GM23248 (cell line): Measurements from ENCODE around the gene AKT2. TPM values are rescaled to one million over a fixed set of nuclear protein-coding genes. Genes with fewer than 3 reads are reported as not detected.

ENCODE experiments used
- DNase-seq: peaks from one replicate; pipeline ENCODE4 v3.0.0-alpha.2; 2015
- H2AFZ ChIP-seq: fragments of 200-600 bp; sonication (generic); 2 replicates; pipeline ENCODE4 v1.6.1; 2016; ENCODE audit warnings: antibody characterized with exemption
- H3F3A ChIP-seq: fragments of 200-600 bp; sonication (generic); 2 replicates; pipeline ENCODE4 v1.6.1; 2016; ENCODE audit warnings: mild to moderate bottlenecking, antibody characterized with exemption, mixed run types; ENCODE audit not compliant: insufficient read depth
- H3K27ac ChIP-seq: fragments of 200-600 bp; sonication (generic); 2 replicates; pipeline ENCODE4 v1.5.1; 2016; ENCODE audit warnings: mild to moderate bottlenecking
- H3K27me3 ChIP-seq: fragments of 200-600 bp; sonication (generic); replicated peaks from 2 replicates; pipeline ENCODE4 v1.6.1; 2016; ENCODE audit warnings: mild to moderate bottlenecking; ENCODE audit not compliant: insufficient read depth
- H3K36me3 ChIP-seq: fragments of 200-600 bp; sonication (generic); 2 replicates; pipeline ENCODE4 v1.6.1; 2016; ENCODE audit warnings: low read depth, mild to moderate bottlenecking
- H3K4me1 ChIP-seq: fragments of 200-600 bp; sonication (generic); 2 replicates; pipeline ENCODE4 v1.6.1; 2016; ENCODE audit warnings: mild to moderate bottlenecking; ENCODE audit not compliant: insufficient read depth
- H3K4me2 ChIP-seq: fragments of 200-600 bp; sonication (generic); one replicate; pipeline ENCODE4 v1.6.1; 2016; ENCODE audit warnings: mild to moderate bottlenecking; ENCODE audit not compliant: unreplicated experiment
- H3K4me3 ChIP-seq: fragments of 200-600 bp; sonication (generic); 2 replicates; pipeline ENCODE4 v1.5.1; 2016; ENCODE audit warnings: mild to moderate bottlenecking
- H3K79me2 ChIP-seq: fragments of 200-600 bp; sonication (generic); 2 replicates; pipeline ENCODE4 v1.6.1; 2016; ENCODE audit warnings: mild to moderate bottlenecking; ENCODE audit not compliant: insufficient read depth
- H3K9ac ChIP-seq: fragments of 200-600 bp; sonication (generic); 2 replicates; pipeline ENCODE4 v1.6.1; 2016; ENCODE audit warnings: mild to moderate bottlenecking
- H3K9me2 ChIP-seq: fragments of 200-600 bp; sonication (generic); 2 replicates; pipeline ENCODE4 v1.6.1; 2016; ENCODE audit warnings: mixed run types, mild to moderate bottlenecking, moderate library complexity; ENCODE audit not compliant: insufficient read depth
- H3K9me3 ChIP-seq: fragments of 200-600 bp; sonication (generic); one replicate; pipeline ENCODE4 v1.6.1; 2017; ENCODE audit warnings: low read depth
- H4K20me1 ChIP-seq: fragments of 200-600 bp; sonication (generic); 2 replicates; pipeline ENCODE4 v1.6.0; 2016; ENCODE audit not compliant: insufficient read depth
- EZH2 ChIP-seq: fragments of 200-600 bp; sonication (generic); IDR thresholded peaks from 2 replicates; pipeline ENCODE4 v1.6.1; 2018; ENCODE audit warnings: antibody characterized with exemption, mild to moderate bottlenecking; ENCODE audit not compliant: insufficient read depth, poor library complexity, severe bottlenecking
- EZH2phosphoT487 ChIP-seq: fragments of 200-600 bp; sonication (generic); IDR thresholded peaks from 2 replicates; pipeline ENCODE4 v1.6.1; 2018; ENCODE audit warnings: antibody characterized with exemption, moderate library complexity, mild to moderate bottlenecking, low read depth; ENCODE audit not compliant: insufficient read depth
- WGBS, 2 experiments: methylation state at CpG; one replicate each; pipeline ENCODE4 v1.1.6; 2015 to 2017; ENCODE audit warnings: low lambda C conversion rate in 2 of 2, low coverage in 1 of 2; ENCODE audit errors: missing lambda C conversion rate in 2 of 2; 5-methylcytosine and 5-hydroxymethylcytosine counted together
- in situ Hi-C: fragments of 300-500 bp; cut with MboI; formaldehyde crosslinking; loops from 2 replicates; pipeline ENCODE4 v1.15.0; 2020
- polyA plus RNA-seq: library from polyadenylated mRNA; unstranded; fragments of >200 nt; fragmentation: Nextera tagmentation; extraction: Ambion mirVana; gene quantifications from 2 replicates; pipeline ENCODE4 v1.2.1, GENCODE V29; 2016
- total RNA-seq: library from RNA; depleted of rRNA; stranded (reverse); fragments of >200 nt; shearing (Covaris generic); gene quantifications from 2 replicates; pipeline ENCODE4 v1.2.3, GENCODE V29; 2014

Gene AKT2
- total and polyA plus RNA-seq, 2 experiments from 2014 or later: 41.5 to 123 TPM

GRCh38 chr19:40274585-40275544 lies 10.3 kb downstream of the AKT2 start:
- 53 to 56% methylated on average over 24 to 28 of the region's 28 CpGs for WGBS, 2 experiments
- no peak for DNase-seq
- Histone ChIP-seq H3K4me1 (peaks cover 32% of the 10 kb centered on the region), H3K36me3 (no peaks in the 10 kb centered on the region), H3K9me2 (no peaks in the 10 kb centered on the region), H3K79me2 (peaks cover 98% of the 10 kb centered on the region), H3F3A (no peaks in the 10 kb centered on the region), H3K4me2 (no peak overlapping the region), H3K9ac (no peak overlapping the region), H3K4me3 (no peak overlapping the region), H3K9me3 (no peaks in the 10 kb centered on the region), H3K27me3 (no peaks in the 10 kb centered on the region), H3K27ac (no peak overlapping the region), H4K20me1 (no peaks in the 10 kb centered on the region), H2AFZ (no peak overlapping the region)
- in situ Hi-C loops: no loop called here
- TF ChIP-seq EZH2 (no peak), EZH2phosphoT487 (no peak)

- no peaks in the 10 kb centered on the region for H3K9me3 ChIP-seq
- no peaks in the 10 kb centered on the region for H3K9me2 ChIP-seq
- 62 to 63% methylated on average over 14 of the region's 14 CpGs for WGBS, 2 experiments
Measured at GRCh38 chr19:40273469-40274360, 11.4 kb downstream of the AKT2 start.

GRCh38 chr19:40272261-40272660 lies 12.9 kb downstream of the AKT2 start:
- H3K79me2 ChIP-seq: peaks cover 97% of the 10 kb centered on the region
- no peak overlapping the region for H3K9ac ChIP-seq
- H3F3A ChIP-seq: peaks cover 9% of the 10 kb centered on the region; the same call in 1 of the 2 replicates
- H3K27me3 ChIP-seq: no peaks in the 10 kb centered on the region
- no peak overlapping the region for H3K4me2 ChIP-seq
- no peak for DNase-seq
- H3K27ac ChIP-seq: no peak overlapping the region
- no peaks in the 10 kb centered on the region for H3K9me2 ChIP-seq
- H3K36me3 ChIP-seq: no peaks in the 10 kb centered on the region
- H4K20me1 ChIP-seq: no peaks in the 10 kb centered on the region
- WGBS, 2 experiments: 89 to 90% methylated on average over 14 of the region's 14 CpGs
- in situ Hi-C loops: no loop called here
- H3K4me3 ChIP-seq: no peak overlapping the region
- H3K9me3 ChIP-seq: no peaks in the 10 kb centered on the region
- TF ChIP-seq EZH2: no peak
- TF ChIP-seq EZH2phosphoT487: no peak
- H2AFZ ChIP-seq: no peak overlapping the region
- peaks cover 10% of the 10 kb centered on the region; the same call in 1 of the 2 replicates for H3K4me1 ChIP-seq

More at GRCh38 chr19:40273469-40274360, 11.4 kb downstream of the AKT2 start:
- in situ Hi-C loops: no loop called here
- Histone ChIP-seq H3K79me2 (peaks cover 98% of the 10 kb centered on the region), H3K4me1 (peaks cover 20% of the 10 kb centered on the region), H3K9ac (no peak overlapping the region), H3K4me2 (no peak overlapping the region), H2AFZ (no peak overlapping the region), H4K20me1 (no peaks in the 10 kb centered on the region), H3K4me3 (no peak overlapping the region), H3K27me3 (no peaks in the 10 kb centered on the region), H3K36me3 (no peaks in the 10 kb centered on the region), H3F3A (peaks cover 9% of the 10 kb centered on the region; the same call in 1 of the 2 replicates), H3K27ac (no peak overlapping the region)
- DNase-seq: no peak
- TF ChIP-seq EZH2phosphoT487 (no peak), EZH2 (no peak)

- H3F3A ChIP-seq: peaks cover 9% of the 10 kb centered on the region; the same call in 1 of the 2 replicates
- H2AFZ ChIP-seq: no peak overlapping the region
- H3K4me3 ChIP-seq: no peak overlapping the region
- no peak overlapping the region for H3K27ac ChIP-seq
- peaks cover 10% of the 10 kb centered on the region; the same call in 1 of the 2 replicates for H3K4me1 ChIP-seq
- no peak overlapping the region for H3K4me2 ChIP-seq
- DNase-seq: no peak
- no peaks in the 10 kb centered on the region for H4K20me1 ChIP-seq
- in situ Hi-C loops: no loop called here
- H3K9me2 ChIP-seq: no peaks in the 10 kb centered on the region
- H3K9ac ChIP-seq: no peak overlapping the region
- H3K27me3 ChIP-seq: no peaks in the 10 kb centered on the region
- no peaks in the 10 kb centered on the region for H3K9me3 ChIP-seq
- 85 to 93% methylated on average over 4 of the region's 4 CpGs for WGBS, 2 experiments
- H3K79me2 ChIP-seq: peaks cover 97% of the 10 kb centered on the region
- H3K36me3 ChIP-seq: no peaks in the 10 kb centered on the region
- TF ChIP-seq EZH2phosphoT487 (no peak), EZH2 (no peak)
Measured at GRCh38 chr19:40271706-40272105, 13.4 kb downstream of the AKT2 start.
